Activated T-helper 1 cell treated with Interleukin-2 at 50 U/mL for 16 hours (primary cell): ENCODE data around the gene EDNRB.
"Not testable (repeated sequence)": the region's sequence is repeated elsewhere in the genome, so short reads cannot be mapped to it uniquely, and the experiment has no call there.

ENCODE experiments used
- DNase-seq: peaks from one replicate; pipeline ENCODE4 v3.0.0-alpha.2; 2020; ENCODE audit warnings: low read depth

EDNRB gene

DNA sequence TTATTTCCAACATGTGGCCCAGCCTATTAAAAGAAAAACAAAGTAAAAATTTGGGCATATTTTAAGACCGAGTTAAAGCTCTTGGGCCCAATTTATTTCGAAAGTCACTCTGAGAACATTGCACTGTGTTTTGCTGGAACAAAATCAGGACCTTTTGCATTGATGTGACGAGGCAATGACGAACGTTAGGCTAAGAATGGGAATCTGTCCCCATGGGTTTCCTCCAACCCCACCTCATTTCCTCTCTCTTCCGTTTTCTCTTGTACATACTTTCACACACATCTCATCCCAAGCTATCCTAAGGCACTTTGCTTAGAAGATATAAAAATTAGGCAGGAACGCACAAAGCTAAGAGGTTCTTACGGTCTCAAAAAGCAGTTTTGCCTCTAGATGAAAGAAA, 22.1 kb downstream of the EDNRB start:
- DNase-seq = no peak

GRCh38 chr13:77894743-77895142, 23.9 kb downstream of the EDNRB start:
- DNase-seq = no peak

- DNase-seq = no peak
Observed at GRCh38 chr13:77893066-77893465, 25.6 kb downstream of the EDNRB start.

DNA sequence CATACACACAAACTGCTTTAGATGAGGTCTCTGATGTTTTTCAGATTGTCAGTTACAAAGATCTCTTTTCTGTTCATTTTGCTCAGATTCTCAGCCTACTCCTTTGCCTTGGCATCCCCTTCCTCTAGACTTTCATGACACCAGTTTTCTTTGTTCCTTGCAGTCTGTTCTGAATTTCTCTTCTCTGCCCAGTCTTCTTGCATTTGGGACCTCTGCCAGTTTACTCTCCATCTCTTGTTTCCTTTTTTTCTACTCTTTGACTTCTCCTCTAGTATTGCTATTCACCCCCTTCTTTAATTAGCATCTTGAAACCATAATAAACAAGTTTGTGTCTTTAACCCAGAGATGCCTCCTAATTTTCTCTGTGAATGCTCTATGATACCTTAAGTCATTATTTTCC, 26.1 kb downstream of the EDNRB start:
- no peak for DNase-seq

DNA sequence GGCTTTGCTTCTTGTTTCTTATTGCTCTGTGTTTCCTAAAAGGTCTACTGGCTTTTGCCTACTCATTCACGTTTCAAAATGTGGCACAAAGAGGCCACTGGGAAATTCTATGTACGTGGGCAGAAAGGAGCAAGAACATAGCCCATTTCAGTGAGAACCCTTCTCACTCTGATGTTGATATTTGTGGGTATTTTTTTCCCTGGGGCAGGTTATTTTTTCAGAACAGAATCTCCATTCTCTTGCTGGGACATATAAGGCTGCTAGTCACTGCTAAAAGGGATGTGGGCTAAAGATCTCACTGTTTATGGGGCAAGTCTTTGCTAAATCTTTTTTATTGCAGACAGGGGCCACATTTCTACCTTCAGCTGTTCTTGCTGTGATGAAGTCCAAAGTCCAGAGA, 27.1 kb downstream of the EDNRB start:
- DNase-seq = no peak

DNA sequence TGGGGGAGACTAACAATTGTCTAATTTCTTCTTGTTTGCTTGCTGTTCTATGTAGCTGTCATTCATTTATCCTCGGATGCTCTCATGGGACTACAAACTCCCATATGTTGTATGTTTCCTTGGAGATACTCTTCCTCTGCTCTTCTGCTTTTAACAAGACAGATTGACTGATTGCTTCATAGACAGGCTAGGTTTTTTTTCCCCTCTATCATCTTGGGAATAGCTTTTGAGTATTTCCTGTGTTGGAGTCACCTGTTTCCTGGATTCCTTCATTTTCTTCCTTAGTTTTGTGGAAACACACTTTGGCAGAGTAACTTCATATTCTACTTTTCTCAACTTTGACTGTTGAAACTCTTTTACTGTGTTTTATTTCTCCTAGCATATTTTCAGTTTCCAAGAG, 27.6 kb downstream of the EDNRB start:
- no peak for DNase-seq

GRCh38 chr13:77883328-77883727, 35.3 kb downstream of the EDNRB start:
- DNase-seq = no peak

DNA sequence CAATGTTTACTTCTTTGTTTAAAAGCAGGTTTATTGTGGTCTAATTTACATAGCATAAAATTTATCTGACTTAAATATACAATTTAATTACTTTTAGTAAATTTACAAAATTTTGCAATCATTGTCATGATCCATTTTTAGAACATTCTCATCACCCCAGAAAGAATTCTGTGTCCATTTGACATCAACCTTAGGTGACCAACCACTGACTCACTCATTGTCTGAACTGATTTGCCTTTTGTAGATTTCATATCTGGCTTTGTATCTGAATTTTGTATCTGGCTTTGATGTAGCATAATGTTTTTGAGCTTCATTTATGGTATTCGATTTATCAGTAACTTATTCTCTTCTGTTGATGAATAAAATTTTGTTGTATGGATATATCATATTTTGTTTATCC, 40.4 kb downstream of the EDNRB start:
- DNase-seq = no peak

DNA sequence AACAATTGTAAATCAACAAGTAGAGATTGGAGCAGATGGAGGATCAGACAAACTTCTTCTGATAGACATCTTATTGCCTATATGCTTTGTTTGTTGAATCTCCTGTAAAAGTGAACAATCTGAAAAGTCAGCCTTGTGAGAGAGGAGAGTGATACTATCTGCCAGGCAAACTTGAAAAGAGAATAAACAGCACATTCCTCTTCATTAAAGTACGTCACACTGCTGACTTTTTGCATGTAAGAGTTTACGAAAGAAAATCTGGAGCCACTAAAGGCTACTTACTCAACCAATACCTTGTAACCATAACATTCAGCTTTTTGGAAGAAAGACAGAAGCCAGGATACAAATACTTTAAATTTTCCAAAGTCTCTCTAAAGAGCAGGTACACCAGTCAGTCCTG, 42.5 kb downstream of the EDNRB start:
- no peak for DNase-seq

GRCh38 chr13:77874406-77874805, 44.2 kb downstream of the EDNRB start:
- no peak for DNase-seq

GRCh38 chr13:77872995-77873394, 45.6 kb downstream of the EDNRB start:
- no peak for DNase-seq

GRCh38 chr13:77871596-77871995, 47.0 kb downstream of the EDNRB start:
- DNase-seq = no peak

GRCh38 chr13:77868717-77869116, 49.9 kb downstream of the EDNRB start:
- no peak for DNase-seq

GRCh38 chr13:77866971-77867370, 51.7 kb downstream of the EDNRB start:
- DNase-seq = no peak

- DNase-seq = no peak
Observed at GRCh38 chr13:77865622-77866021, 53.0 kb downstream of the EDNRB start.

DNA sequence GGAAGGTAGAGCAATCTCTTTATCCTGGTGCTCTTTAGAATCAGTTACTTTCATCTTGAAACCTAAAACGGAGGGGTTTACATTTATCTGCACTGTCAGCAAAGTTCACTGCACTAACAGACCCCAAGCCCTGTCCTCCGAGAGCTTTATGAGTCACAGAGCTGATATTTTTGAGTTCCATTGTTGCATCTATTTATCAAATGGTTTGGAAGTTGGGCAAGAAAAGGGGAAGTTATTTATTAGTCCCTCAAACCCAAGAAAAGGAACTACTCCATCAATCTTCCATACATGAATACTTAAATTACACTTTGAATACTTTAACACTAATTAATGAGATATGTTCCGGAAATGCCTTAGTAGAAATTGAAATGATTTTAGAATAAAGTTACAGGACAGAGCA, 55.5 kb downstream of the EDNRB start:
- DNase-seq = no peak

DNA sequence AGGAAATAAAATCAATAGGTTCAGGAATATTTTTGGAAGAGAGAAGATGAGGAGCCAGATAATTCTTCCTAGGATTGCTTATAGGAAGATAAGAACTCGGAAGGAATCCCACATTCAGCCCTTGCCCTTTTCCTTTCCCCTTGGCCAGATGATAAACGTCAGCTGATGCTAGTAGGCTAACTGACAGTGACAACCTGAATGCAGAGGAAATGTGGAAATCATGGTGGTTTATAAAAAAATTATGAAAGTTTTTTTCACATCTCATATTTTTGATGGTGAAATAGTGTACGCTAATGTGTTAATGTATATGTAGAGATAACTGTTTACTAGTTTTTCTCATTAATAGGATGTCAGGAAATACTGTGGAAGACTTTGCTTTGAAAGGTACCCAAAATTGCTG, 56.9 kb downstream of the EDNRB start:
- DNase-seq = no peak

- DNase-seq = no peak
Observed at GRCh38 chr13:77860507-77860981, 58.1 kb downstream of the EDNRB start.

DNA sequence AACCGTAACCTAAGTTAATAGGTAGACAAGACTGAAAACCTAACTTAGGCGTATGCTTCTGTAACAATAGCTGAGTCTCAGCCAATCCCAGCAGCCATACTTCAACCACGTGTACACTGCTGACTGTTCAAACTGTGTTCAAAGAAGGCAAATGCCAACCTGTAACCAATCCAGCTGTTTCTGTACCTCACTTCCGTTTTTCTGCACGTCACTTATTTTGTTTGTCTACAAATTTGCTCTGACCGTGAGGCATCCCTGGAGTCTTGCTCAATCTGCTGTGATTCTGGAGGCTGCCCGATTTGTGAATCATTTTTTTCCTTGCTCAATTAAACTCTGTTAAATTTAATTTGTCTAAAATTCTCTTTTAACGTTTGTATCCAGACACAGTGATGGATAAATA, 59.2 kb downstream of the EDNRB start:
- no peak for DNase-seq

DNA sequence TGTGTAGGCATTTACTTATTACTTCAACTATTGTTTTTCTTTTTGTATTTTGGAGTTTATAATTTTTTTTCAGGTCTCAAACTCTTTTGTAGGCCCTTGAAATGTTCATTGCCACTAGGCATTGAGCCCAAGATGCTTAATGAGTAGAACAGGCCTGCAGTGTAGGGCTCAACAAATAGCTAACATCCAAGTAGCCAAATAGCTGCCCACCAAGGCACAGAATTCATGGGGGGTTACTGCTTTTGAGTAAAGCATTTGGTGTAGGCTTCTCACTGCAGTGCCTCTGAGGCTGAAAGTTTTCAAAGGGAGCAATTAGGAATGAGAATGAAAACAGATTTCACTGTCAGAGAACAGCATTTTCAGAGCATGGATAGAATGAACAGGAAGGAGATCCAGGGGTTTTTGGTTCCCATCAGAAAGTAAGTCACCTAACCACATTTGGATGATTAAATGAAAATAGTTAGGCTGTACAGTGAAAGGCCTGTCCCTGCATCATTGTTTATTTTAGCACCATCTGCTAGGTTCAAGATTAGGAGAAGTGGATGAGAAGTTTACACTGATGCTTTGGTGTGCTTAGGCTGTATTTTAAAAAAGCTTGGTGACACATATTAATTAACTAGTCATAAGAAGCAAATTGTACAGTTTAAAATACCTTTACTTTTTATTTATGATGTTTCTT, 61.0 kb downstream of the EDNRB start:
- DNase-seq = no peak

DNA sequence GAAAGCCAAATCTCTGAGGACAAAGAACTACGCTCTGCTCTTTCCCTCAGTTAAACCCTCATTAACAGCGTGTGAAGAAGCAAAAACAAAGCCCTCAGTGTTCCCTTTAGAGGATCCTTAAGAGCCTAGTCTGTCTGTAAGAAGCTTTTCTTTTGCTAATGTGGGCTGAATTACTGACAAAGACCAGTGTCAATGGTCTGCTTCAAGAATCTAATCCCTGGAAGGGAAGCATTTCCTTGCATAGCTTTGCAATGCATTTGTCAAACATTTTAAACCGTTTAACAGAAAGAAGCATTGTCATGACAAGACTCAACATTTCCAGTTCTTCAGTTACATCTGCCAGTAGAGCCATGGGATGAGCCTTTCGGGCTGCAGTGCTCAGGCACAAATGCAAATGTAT, 64.9 kb downstream of the EDNRB start:
- no peak for DNase-seq

DNA sequence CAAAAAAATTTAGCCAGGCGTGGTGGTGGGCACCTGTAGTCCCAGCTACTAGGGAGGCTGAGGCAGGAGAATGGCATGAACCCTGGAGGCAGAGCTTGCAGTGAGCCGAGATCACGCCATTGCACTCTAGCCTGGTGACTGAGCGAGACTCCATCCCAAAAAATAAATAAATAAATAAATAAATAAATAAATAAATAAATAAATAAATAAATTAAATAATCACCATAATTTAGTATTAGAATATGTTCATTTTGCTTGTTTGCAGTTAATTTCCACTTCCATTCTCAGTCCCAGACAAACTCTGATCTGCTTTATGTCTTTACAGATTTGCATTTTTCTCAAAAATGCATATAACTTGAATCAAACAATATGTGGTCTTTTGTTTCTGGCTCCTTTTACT, 70.6 kb downstream of the EDNRB start:
- not testable (repeated sequence) for DNase-seq

DNA sequence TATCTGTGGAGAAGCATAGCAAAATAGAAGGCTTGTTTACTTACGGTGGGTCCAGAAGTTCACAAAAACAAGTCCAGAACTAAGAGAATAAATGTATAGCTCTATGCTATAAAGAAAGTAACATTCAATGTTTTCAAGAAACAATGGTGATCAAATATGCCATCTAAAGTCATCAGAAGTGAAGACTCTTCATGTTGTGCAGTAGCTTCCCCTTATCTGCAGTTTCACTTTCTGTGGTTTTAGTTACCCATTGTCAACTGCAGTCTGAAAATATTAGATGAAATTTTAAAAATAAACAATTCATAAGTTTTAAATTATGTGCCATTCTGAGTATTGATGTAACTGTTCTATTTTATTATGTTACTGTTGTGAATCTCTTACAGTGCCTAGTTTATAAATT, 72.5 kb downstream of the EDNRB start:
- DNase-seq = no peak
